ENCODE results near the gene RPL18A.

RPL18A gene

DNA sequence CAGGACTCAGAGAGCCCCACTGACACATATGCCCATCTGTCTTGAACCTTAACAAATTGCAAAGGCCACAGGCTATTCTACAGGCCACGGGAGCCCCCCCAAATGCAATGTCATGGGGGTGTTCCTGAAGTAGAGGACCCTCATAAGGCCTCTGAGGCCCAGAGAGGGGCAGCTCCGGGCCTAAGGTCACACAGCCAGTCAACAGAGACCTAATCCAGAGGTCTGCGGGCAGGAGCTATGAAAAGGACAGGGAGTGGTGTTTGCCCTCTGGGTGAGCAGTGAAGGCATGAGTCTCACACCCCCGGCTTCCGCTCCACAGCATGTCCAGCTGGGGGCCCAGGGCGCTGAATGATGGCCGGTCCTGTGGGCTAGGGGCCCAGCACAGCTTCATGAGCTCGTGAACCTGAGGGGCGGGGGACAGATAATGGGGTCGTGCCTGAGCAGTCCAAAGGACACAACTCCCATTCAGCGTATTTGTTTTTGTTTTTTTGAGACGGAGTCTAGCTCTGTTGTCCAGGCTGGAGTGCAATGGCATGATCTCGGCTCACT lies 33.1 kb upstream of the RPL18A start:
- TF ChIP-seq, protein P1, sequence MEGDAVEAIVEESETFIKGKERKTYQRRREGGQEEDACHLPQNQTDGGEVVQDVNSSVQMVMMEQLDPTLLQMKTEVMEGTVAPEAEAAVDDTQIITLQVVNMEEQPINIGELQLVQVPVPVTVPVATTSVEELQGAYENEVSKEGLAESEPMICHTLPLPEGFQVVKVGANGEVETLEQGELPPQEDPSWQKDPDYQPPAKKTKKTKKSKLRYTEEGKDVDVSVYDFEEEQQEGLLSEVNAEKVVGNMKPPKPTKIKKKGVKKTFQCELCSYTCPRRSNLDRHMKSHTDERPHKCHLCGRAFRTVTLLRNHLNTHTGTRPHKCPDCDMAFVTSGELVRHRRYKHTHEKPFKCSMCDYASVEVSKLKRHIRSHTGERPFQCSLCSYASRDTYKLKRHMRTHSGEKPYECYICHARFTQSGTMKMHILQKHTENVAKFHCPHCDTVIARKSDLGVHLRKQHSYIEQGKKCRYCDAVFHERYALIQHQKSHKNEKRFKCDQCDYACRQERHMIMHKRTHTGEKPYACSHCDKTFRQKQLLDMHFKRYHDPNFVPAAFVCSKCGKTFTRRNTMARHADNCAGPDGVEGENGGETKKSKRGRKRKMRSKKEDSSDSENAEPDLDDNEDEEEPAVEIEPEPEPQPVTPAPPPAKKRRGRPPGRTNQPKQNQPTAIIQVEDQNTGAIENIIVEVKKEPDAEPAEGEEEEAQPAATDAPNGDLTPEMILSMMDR (IDR thresholded peaks at IDR 0.05): no peak

DNA sequence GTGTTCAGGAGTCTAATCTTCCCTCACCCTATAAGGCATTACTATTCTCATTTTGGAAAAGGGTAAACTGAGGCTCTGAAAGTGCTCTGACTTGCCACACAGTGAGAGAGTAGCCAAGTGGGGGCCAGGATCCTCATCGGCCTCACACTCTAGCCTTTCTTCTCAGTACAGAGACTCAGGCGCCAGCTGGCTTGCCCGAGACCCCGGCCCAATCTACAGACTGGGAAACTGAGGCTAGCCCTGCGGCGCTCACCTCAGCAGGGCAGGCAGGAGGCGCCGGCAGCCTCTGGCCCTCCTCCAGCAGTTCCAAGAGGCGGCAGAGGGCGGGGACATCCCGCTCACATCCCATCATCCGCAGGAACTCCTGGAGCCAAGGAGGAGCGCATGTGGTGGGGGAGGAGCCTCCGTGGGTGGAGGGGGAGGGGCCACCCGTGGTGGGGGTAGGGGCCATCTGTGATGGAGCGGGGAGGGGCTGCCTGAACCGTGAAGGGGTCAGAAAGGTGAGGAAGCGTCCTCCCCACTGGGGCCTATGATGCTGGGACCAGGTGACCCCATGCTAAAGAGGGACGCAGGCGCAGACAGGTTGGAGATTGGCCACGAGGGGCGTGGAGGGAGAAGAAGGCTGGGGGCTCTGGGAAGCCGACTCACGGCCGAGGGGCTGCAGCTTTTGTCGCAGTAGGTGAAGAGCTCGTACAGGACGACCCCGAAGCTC lies 29.7 kb upstream of the RPL18A start:
- TF ChIP-seq, protein P1 (IDR thresholded peaks at IDR 0.05): no peak

DNA sequence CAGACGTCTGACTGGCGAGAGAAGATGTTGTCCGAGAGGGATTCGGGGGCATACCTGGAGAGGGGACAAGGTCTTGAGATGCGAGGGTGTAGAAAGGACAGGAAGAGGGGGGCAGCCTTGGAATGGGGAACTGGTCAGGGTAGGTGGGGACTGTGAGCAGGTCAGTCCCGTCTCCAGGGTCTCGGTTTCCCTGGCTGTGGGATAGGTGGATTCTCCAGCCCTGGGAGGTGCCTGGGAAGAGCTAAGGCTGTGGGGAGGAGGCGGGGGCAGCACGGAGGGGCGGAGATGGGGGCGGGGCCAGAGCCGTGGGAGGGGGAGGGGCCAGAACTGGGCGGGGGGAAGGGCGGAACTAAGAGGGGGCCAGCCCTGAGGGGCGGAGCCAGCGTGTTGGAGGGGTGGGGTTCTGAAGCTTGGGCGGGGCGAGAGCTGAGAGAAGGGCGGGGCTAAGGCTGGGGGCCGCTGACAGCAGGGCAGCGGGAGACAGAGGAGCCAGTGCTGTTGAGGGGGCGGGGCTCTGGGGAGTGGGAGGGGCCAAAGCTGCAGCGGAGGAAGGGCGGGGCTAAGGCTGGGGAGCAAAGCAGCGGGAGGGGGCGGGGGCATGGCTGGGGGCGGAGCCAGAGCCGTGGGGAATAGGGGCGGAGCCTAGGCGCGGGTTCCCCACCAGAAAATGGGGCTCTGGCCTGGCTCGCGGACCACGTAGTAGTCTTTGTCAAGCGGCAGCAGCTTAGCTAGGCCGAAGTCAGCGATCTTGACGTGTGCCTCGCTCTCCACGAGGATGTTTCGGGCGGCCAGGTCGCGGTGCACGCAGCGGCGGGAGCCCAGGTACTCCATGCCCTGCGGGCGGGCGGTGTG lies 28.9 kb upstream of the RPL18A start:
- TF ChIP-seq, protein P1 (IDR thresholded peaks at IDR 0.05): no peak

DNA sequence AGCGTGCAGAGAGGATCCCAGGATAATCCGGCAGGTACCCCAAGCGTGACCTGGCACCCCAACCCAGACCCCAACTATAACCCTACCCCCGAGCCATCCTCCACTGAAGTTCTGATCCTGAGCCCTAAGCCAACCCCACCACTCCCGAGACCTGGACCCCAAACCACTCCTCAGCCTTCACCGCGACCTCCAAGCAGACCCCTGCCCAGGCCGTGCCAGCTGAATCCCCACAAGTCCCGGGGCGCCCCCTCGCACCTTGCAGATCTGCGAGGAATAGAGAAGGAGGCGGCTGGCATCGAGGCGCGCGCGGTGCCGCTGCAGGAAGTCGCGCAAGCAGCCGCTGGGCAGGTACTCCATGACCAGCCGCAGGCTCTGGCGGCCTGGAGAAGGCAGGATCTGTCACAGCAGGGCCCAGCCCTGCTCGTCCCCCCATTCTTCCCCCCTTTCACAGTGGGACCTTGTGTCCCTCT lies 28.3 kb upstream of the RPL18A start:
- TF ChIP-seq, protein P1 (IDR thresholded peaks at IDR 0.05): no peak

DNA sequence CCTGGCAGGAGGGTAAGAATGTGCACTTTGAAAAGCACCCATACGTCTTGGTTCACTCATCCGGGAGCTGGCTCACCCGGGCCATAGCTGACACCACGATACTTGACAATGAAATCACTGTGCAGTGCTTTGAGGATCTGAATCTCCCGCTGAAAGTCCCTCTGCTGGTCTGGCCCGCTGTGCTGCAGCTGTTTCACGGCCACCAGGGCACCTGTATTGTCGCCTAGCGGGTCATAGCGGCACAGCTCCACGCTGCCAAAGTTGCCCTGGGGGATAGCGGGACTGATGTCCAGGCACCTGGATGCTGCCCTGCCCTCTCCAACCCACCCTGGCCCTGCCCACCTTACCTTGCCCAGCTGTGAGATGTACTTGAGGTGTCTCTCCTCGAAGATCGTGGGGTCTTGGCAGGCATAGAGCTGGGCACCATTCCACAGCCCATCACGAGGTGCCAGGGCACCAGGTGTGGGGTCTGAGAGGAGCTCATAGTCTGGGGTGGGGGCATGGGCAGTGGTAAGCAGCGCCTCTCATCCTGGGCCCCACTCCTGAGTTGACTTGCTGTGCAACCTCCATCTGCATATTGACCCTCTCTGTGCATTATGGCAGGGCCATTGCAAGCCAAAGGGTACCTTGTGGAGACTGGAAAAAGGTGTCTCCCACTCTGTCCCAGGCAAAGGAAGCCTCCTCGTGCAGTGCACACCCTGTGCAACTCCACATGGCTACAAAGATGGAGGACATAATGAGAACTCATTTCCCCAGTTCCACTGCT lies 27.1 kb upstream of the RPL18A start:
- TF ChIP-seq, protein P1 (IDR thresholded peaks at IDR 0.05): no peak

DNA sequence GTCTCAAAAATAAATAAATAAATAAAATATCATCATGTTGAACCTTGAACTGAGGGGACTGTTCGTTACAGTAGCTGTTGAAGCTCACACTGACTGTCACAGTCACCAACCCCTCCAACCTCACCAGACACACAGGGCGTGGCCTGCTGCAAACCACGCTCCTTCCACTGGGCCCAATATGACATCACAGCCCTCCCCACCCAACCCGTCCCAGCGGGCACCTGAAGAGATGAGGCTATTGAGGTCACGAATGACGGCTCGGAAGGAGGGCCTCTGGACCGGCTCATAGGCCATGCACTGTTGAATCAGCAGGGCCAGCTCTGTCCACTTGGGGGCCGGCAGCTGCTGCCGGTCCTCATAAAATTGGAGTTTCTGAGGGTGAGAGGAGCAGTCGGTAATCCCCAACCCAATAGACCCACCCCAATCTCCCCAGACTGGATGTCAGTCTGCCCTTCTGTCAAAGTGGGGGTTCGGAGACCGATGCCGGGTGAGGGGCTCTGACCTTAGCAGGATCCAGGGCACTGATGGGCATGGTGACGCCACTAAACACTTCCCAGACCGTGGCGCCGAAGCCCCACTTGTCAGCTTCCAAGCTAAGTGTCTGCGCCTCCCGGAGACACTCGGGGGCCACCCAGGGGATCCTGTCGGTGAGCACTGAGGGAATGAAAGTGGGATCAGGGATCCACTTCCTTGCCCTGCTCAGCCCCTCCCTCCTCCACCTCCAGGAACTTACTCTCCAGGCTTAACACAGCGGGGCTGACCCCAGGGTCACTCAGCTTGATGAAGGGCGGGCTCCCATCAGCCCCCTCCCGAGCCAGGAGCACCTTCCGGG lies 25.1 kb upstream of the RPL18A start:
- TF ChIP-seq, protein P1 (IDR thresholded peaks at IDR 0.05): no peak

Measured in LNCAP (cell line).